WTC11 (cell line): ENCODE results near the gene BLNK. TPM values are rescaled to one million over a fixed set of nuclear protein-coding genes. Genes with fewer than 3 reads are reported as not detected.

Experiments
- ATAC-seq: fragments of 200-7000 bp; cut with Tn5 transposase; 2 replicates; pipeline ENCODE4 v1.10.0; 2021; ENCODE audit warnings: mild to moderate bottlenecking, moderate library complexity
- CTCF ChIA-PET: fragments of 300-600 bp; sonication (Branson Sonifier 250); formaldehyde crosslinking; loops from one replicate; lab custom pipeline; 2021; ENCODE audit warnings: antibody characterized with exemption; lab: Charles Lee
- POLR2A ChIA-PET: fragments of 350-600 bp; sonication (Branson Sonifier 250); formaldehyde crosslinking; loops from one replicate; lab custom pipeline; 2021; ENCODE audit warnings: antibody characterized with exemption; lab: Charles Lee
- DNase-seq: peaks from one replicate; pipeline ENCODE4 v3.0.0; 2021; ENCODE audit warnings: low spot score
- H3K27ac Mint-ChIP-seq: 2 replicates; pipeline ENCODE4 v1.8.0; 2021; ENCODE audit warnings: mixed read lengths
- H3K27me3 Mint-ChIP-seq: 2 replicates; pipeline ENCODE4 v1.8.0; 2021; ENCODE audit warnings: low read depth, mild to moderate bottlenecking, moderate library complexity, mixed read lengths
- H3K36me3 Mint-ChIP-seq: 2 replicates; pipeline ENCODE4 v1.8.0; 2021; ENCODE audit warnings: mixed read lengths
- H3K4me1 Mint-ChIP-seq: 2 replicates; pipeline ENCODE4 v1.8.0; 2022; ENCODE audit warnings: mixed read lengths
- H3K4me3 Mint-ChIP-seq: 2 replicates; pipeline ENCODE4 v1.8.0; 2021; ENCODE audit warnings: mild to moderate bottlenecking, moderate library complexity, mixed read lengths
- H3K9me3 Mint-ChIP-seq: 2 replicates; pipeline ENCODE4 v1.8.0; 2021; ENCODE audit warnings: mixed read lengths
- EMX1 ChIP-seq: fragments of 250-450 bp; sonication (Bioruptor Pico); IDR thresholded peaks from 2 replicates; pipeline ENCODE4 v1.8.0; 2021; ENCODE audit warnings: mild to moderate bottlenecking
- FOXJ3 ChIP-seq: sonication (generic); formaldehyde crosslinking; IDR thresholded peaks from 2 replicates; pipeline ENCODE4 v1.9.0; 2021; ENCODE audit warnings: missing genetic modification reagents, mild to moderate bottlenecking, borderline replicate concordance
- FOXK1 ChIP-seq: sonication (generic); formaldehyde crosslinking; IDR thresholded peaks from 2 replicates; pipeline ENCODE4 v1.8.0; 2022; ENCODE audit warnings: mild to moderate bottlenecking, moderate library complexity, missing genetic modification reagents
- GABPB1 ChIP-seq: sonication (generic); formaldehyde crosslinking; IDR thresholded peaks from 2 replicates; pipeline ENCODE4 v1.8.1; 2023; ENCODE audit warnings: mild to moderate bottlenecking, missing genetic modification reagents
- HMGA2 ChIP-seq: fragments of 250-450 bp; sonication (Bioruptor Pico); IDR thresholded peaks from 2 replicates; pipeline ENCODE4 v1.4.0; 2021; ENCODE audit warnings: mild to moderate bottlenecking, moderate library complexity
- IRF2 ChIP-seq: sonication (generic); formaldehyde crosslinking; IDR thresholded peaks from 2 replicates; pipeline ENCODE4 v1.8.0; 2022; ENCODE audit warnings: low read depth, missing genetic modification reagents, borderline replicate concordance
- JAZF1 ChIP-seq: fragments of 250-450 bp; sonication (Bioruptor Pico); IDR thresholded peaks from 2 replicates; pipeline ENCODE4 v1.9.0; 2021; ENCODE audit warnings: moderate library complexity, mild to moderate bottlenecking, inconsistent platforms
- MXD4 ChIP-seq: fragments of 250-450 bp; sonication (Bioruptor Pico); IDR thresholded peaks from 2 replicates; pipeline ENCODE4 v1.8.0; 2021; ENCODE audit warnings: mild to moderate bottlenecking, moderate library complexity, borderline replicate concordance
- MYBL2 ChIP-seq: sonication (generic); formaldehyde crosslinking; IDR thresholded peaks from 2 replicates; pipeline ENCODE4 v1.8.1; 2023; ENCODE audit warnings: mild to moderate bottlenecking, moderate library complexity, missing genetic modification reagents
- NR1H2 ChIP-seq: sonication (generic); formaldehyde crosslinking; IDR thresholded peaks from 2 replicates; pipeline ENCODE4 v1.9.0; 2021; ENCODE audit warnings: mild to moderate bottlenecking, moderate library complexity, missing genetic modification reagents
- NR2C2 ChIP-seq: sonication (generic); formaldehyde crosslinking; IDR thresholded peaks from 2 replicates; pipeline ENCODE4 v1.8.0; 2022; ENCODE audit warnings: mild to moderate bottlenecking, missing genetic modification reagents
- NR3C1 ChIP-seq: sonication (generic); formaldehyde crosslinking; conservative IDR thresholded peaks from 2 replicates; pipeline ENCODE4 v1.8.1; 2023; ENCODE audit warnings: low read depth, mild to moderate bottlenecking, missing genetic modification reagents
- OVOL2 ChIP-seq: fragments of 250-450 bp; sonication (Bioruptor Pico); IDR thresholded peaks from 2 replicates; pipeline ENCODE4 v1.9.0; 2021; ENCODE audit warnings: mild to moderate bottlenecking, borderline replicate concordance
- PRDM15 ChIP-seq: sonication (generic); formaldehyde crosslinking; IDR thresholded peaks from 2 replicates; pipeline ENCODE4 v1.8.0; 2022; ENCODE audit warnings: missing genetic modification reagents
- TEAD4 ChIP-seq: sonication (generic); formaldehyde crosslinking; IDR thresholded peaks from 2 replicates; pipeline ENCODE4 v1.8.0; 2022; ENCODE audit warnings: mild to moderate bottlenecking, missing genetic modification reagents
- TP53 ChIP-seq: sonication (generic); formaldehyde crosslinking; IDR thresholded peaks from 2 replicates; pipeline ENCODE4 v1.8.1; 2023; ENCODE audit warnings: mild to moderate bottlenecking, missing genetic modification reagents
- ZNF121 ChIP-seq: sonication (generic); formaldehyde crosslinking; IDR thresholded peaks from 2 replicates; pipeline ENCODE4 v1.8.0; 2023; ENCODE audit warnings: missing genetic modification reagents
- ZNF219 ChIP-seq: sonication (generic); formaldehyde crosslinking; IDR thresholded peaks from 2 replicates; pipeline ENCODE4 v1.8.0; 2023; ENCODE audit warnings: missing genetic modification reagents, mild to moderate bottlenecking, borderline replicate concordance
- ZNF396 ChIP-seq: fragments of 250-450 bp; sonication (Bioruptor Pico); IDR thresholded peaks from 2 replicates; pipeline ENCODE4 v1.8.0; 2021; ENCODE audit warnings: mild to moderate bottlenecking, moderate library complexity, borderline replicate concordance
- ZNF416 ChIP-seq: fragments of 250-450 bp; sonication (Bioruptor Pico); IDR thresholded peaks from 2 replicates; pipeline ENCODE4 v1.9.0; 2021; ENCODE audit warnings: mild to moderate bottlenecking, inconsistent platforms
- ZSCAN18 ChIP-seq: fragments of 250-450 bp; sonication (Bioruptor Pico); IDR thresholded peaks from 2 replicates; pipeline ENCODE4 v2.1.2; 2022; ENCODE audit warnings: mild to moderate bottlenecking, moderate library complexity
- total RNA-seq: library from RNA; stranded (reverse); gene quantifications from 3 replicates; pipeline ENCODE4 v1.2.3, GENCODE V29; 2021
- TF ChIP-seq, protein P1 (sequence below): sonication (generic); formaldehyde crosslinking; conservative IDR thresholded peaks from 2 replicates; pipeline ENCODE4 v1.8.1; 2023; ENCODE audit warnings: mild to moderate bottlenecking, low read depth, missing genetic modification reagents, moderate library complexity
- TF ChIP-seq, protein P2 (sequence below): sonication (generic); formaldehyde crosslinking; IDR thresholded peaks from 2 replicates; pipeline ENCODE4 v1.8.1; 2022; ENCODE audit warnings: low read depth, mild to moderate bottlenecking, moderate library complexity, missing genetic modification reagents, borderline replicate concordance
- TF ChIP-seq, protein P3 (sequence below): sonication (generic); formaldehyde crosslinking; IDR thresholded peaks from 2 replicates; pipeline ENCODE4 v1.8.1; 2023; ENCODE audit warnings: mild to moderate bottlenecking, moderate library complexity, missing genetic modification reagents

Gene BLNK
- total RNA-seq, 1 experiment from 2014 or later = not detected

DNA sequence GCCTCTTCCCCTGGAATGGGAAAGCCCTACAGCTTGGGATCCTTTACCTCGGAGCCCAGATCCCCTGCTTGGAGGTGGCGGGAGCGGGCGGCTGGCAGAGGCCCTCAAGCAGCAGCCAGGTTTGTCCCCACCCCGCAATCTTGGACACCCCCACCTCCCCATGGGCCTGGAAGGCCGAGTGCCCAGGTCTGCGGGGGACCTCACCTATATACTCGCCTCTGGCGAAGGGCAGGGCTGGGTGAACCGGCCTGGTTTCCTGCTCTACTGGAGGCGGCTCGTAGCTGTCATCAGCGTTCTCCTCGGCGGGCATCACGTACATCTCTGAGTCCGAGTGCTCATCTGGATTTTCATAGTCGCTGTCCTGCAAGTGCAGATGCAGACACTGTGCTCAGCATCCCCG is 44.2 kb downstream of the BLNK start:
- no peak for DNase-seq
- Mint-ChIP-seq H3K27ac (no peak overlapping the region), H3K36me3 (no peaks in the 10 kb centered on the region), H3K4me3 (no peak overlapping the region)
- POLR2A ChIA-PET = interaction anchor here (0.5 kb wide), 1 partner anchor 964 kb away, joined by 3 read pairs; no protein-coding TSS in a partner anchor
- no peak for ATAC-seq
- CTCF ChIA-PET = interaction anchor here (0.8 to 1.6 kb wide), 5 partner anchors 44 to 210 kb away, joined by 3 to 4 read pairs (median 3); no protein-coding TSS in a partner anchor
- no peak for TF ChIP-seq NR3C1 (CRISPR knock-in tag)
- TF ChIP-seq, protein P1, sequence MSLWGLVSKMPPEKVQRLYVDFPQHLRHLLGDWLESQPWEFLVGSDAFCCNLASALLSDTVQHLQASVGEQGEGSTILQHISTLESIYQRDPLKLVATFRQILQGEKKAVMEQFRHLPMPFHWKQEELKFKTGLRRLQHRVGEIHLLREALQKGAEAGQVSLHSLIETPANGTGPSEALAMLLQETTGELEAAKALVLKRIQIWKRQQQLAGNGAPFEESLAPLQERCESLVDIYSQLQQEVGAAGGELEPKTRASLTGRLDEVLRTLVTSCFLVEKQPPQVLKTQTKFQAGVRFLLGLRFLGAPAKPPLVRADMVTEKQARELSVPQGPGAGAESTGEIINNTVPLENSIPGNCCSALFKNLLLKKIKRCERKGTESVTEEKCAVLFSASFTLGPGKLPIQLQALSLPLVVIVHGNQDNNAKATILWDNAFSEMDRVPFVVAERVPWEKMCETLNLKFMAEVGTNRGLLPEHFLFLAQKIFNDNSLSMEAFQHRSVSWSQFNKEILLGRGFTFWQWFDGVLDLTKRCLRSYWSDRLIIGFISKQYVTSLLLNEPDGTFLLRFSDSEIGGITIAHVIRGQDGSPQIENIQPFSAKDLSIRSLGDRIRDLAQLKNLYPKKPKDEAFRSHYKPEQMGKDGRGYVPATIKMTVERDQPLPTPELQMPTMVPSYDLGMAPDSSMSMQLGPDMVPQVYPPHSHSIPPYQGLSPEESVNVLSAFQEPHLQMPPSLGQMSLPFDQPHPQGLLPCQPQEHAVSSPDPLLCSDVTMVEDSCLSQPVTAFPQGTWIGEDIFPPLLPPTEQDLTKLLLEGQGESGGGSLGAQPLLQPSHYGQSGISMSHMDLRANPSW (CRISPR knock-in tag) = no peak
- no peak for TF ChIP-seq PRDM15 (CRISPR knock-in tag)
- no peak for TF ChIP-seq MYBL2 (CRISPR knock-in tag)
- TF ChIP-seq TEAD4 (CRISPR knock-in tag) = no peak
- TF ChIP-seq ZSCAN18 = no peak
- TF ChIP-seq, protein P2, sequence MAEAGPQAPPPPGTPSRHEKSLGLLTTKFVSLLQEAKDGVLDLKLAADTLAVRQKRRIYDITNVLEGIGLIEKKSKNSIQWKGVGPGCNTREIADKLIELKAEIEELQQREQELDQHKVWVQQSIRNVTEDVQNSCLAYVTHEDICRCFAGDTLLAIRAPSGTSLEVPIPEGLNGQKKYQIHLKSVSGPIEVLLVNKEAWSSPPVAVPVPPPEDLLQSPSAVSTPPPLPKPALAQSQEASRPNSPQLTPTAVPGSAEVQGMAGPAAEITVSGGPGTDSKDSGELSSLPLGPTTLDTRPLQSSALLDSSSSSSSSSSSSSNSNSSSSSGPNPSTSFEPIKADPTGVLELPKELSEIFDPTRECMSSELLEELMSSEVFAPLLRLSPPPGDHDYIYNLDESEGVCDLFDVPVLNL (CRISPR knock-in tag) = no peak
- TF ChIP-seq, all 79 proteins: peak for 0
- Mint-ChIP-seq H3K27me3 (no peaks in the 10 kb centered on the region; the same call in none of the 2 replicates), H3K4me1 (peaks cover 31% of the 10 kb centered on the region), H3K9me3 (no peaks in the 10 kb centered on the region)

DNA sequence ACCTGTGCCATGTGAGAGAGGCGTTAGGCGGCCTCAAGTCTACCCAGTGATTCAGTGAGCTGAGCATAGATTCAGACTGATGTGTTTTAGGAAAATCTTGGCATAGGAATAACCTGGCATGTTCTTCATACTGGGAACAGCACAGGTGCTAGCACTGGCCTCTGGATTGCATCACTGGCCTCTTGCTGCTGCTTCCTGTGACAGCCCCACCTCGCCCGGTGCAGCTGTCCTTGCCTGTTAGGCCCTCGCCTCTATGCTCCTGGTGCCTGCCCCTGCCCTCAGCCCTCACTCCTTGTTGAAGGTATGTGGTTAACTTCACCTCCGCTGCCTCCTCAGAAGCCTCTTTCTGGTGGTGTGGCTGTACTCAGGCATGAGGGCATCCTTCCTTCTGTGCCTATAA is 46.2 kb downstream of the BLNK start:
- CTCF ChIA-PET = interaction anchor here (1.1 kb wide), 1 partner anchor 208 kb away, joined by 3 read pairs; no protein-coding TSS in a partner anchor

DNA sequence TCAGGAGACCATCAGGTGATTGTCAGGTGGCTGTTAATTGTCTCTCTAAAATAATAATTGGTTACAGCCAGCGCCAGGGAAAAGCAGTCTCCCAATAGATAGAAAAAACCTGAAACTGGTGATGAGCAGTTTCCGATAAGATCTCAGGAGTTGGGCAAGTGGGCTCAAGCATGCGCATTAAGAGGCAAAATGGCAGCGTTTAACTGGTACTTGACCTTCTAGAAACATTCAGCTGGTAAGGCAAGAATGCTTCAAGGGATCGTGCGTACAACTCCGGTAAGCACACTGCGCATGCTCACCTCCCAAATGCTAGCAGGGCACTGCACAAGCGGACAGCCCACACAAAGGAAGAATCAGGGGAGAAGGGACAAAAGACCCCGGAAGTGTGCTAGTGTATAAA is 48.5 kb downstream of the BLNK start:
- Mint-ChIP-seq H3K27me3 (no peaks in the 10 kb centered on the region; the same call in none of the 2 replicates), H3K36me3 (no peaks in the 10 kb centered on the region), H3K4me3 (no peak overlapping the region), H3K27ac (no peak overlapping the region), H3K9me3 (no peaks in the 10 kb centered on the region), H3K4me1 (peaks cover 43% of the 10 kb centered on the region)
- CTCF ChIA-PET = interaction anchor here (0.8 to 2.4 kb wide), 14 partner anchors 20 to 529 kb away, joined by 3 to 10 read pairs (median 4); partner anchors contain the start of genes TCTN3, TLL2 and ZNF518A
- POLR2A ChIA-PET = no interaction called here
- DNase-seq (no peak), ATAC-seq (no peak)
- TF ChIP-seq MXD4 (CRISPR knock-in tag) (no peak), HMGA2 (no peak), JAZF1 (CRISPR knock-in tag) (no peak), OVOL2 (CRISPR knock-in tag) (no peak), EMX1 (no peak), IRF2 (no peak), ZNF219 (CRISPR knock-in tag) (no peak), NR2C2 (CRISPR knock-in tag) (no peak), FOXJ3 (CRISPR knock-in tag) (no peak), ZNF416 (no peak), NR1H2 (CRISPR knock-in tag) (no peak)
- TF ChIP-seq, protein P3, sequence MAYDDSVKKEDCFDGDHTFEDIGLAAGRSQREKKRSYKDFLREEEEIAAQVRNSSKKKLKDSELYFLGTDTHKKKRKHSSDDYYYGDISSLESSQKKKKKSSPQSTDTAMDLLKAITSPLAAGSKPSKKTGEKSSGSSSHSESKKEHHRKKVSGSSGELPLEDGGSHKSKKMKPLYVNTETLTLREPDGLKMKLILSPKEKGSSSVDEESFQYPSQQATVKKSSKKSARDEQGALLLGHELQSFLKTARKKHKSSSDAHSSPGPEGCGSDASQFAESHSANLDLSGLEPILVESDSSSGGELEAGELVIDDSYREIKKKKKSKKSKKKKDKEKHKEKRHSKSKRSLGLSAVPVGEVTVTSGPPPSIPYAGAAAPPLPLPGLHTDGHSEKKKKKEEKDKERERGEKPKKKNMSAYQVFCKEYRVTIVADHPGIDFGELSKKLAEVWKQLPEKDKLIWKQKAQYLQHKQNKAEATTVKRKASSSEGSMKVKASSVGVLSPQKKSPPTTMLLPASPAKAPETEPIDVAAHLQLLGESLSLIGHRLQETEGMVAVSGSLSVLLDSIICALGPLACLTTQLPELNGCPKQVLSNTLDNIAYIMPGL (CRISPR knock-in tag) = no peak

More for the DNA sequence above, 46.2 kb downstream of the BLNK start:
- H3K27me3 Mint-ChIP-seq = no peaks in the 10 kb centered on the region; the same call in none of the 2 replicates
- ATAC-seq = no peak
- no peak for DNase-seq
- H3K27ac Mint-ChIP-seq = no peak overlapping the region; the same call in 1 of the 2 replicates
- no peaks in the 10 kb centered on the region for H3K36me3 Mint-ChIP-seq
- peaks cover 44% of the 10 kb centered on the region for H3K4me1 Mint-ChIP-seq
- TF ChIP-seq ZNF396 (no peak), ZNF121 (CRISPR knock-in tag) (no peak), FOXK1 (CRISPR knock-in tag) (no peak), TP53 (CRISPR knock-in tag) (no peak), GABPB1 (CRISPR knock-in tag) (no peak)
- H3K9me3 Mint-ChIP-seq = no peaks in the 10 kb centered on the region
- POLR2A ChIA-PET = no interaction called here
- H3K4me3 Mint-ChIP-seq = no peak overlapping the region
